BLaER1 treated with 17β-estradiol and CSF1 and Interleukin-3, amounts not matched to agents 10 nM and 100 nM (cell line): ENCODE results near the gene STAB2.

ENCODE experiments used
- H3K27ac ChIP-seq, 11 experiments: shearing (Covaris generic); formaldehyde crosslinking; 2 replicates each; pipeline ENCODE4 v1.8.1; 2022
- H3K27me3 ChIP-seq, 11 experiments: shearing (Covaris generic); formaldehyde crosslinking; 2 replicates each; pipeline ENCODE4 v1.8.1; 2022
- H3K36me3 ChIP-seq, 11 experiments: shearing (Covaris generic); formaldehyde crosslinking; 2 replicates each; pipeline ENCODE4 v1.8.1; 2022
- H3K4me1 ChIP-seq, 10 experiments: shearing (Covaris generic); formaldehyde crosslinking; 2 replicates each; pipeline ENCODE4 v1.8.1; 2022
- H3K4me2 ChIP-seq, 11 experiments: shearing (Covaris generic); formaldehyde crosslinking; 2 replicates each; pipeline ENCODE4 v1.8.1; 2022
- H3K4me3 ChIP-seq, 10 experiments: shearing (Covaris generic); formaldehyde crosslinking; 2 replicates each; pipeline ENCODE4 v1.8.1; 2022
- H3K9ac ChIP-seq, 11 experiments: shearing (Covaris generic); formaldehyde crosslinking; 2 replicates each; pipeline ENCODE4 v1.8.1; 2022
- H3K9me3 ChIP-seq, 11 experiments: shearing (Covaris generic); formaldehyde crosslinking; replicated peaks in 1 of 11; 2 replicates each; pipeline ENCODE4 v1.8.1; 2022
- H4K20me1 ChIP-seq, 11 experiments: shearing (Covaris generic); formaldehyde crosslinking; 2 replicates each; pipeline ENCODE4 v1.8.1; 2022
- Cebpa-rat ChIP-seq, 11 experiments: shearing (Covaris generic); IDR thresholded peaks; 2 replicates each; pipeline ENCODE4 v1.8.1; 2022

The STAB2 gene

GRCh38 chr12:103774977-103775560, 188.0 kb downstream of the STAB2 start:
- no peak for TF ChIP-seq Cebpa-rat (IDR thresholded peaks at IDR 0.05)
- H3K4me2 ChIP-seq, result no peak overlapping the region
- peaks cover 7 to 72% (median 52%) of the 10 kb centered on the region in 11 experiments; a peak in 21 of 22 replicates for H3K36me3 ChIP-seq
- no peak overlapping the region for H3K27ac ChIP-seq
- H3K4me3 ChIP-seq, result no peak overlapping the region
- no peaks in the 10 kb centered on the region for H3K4me1 ChIP-seq
- H4K20me1 ChIP-seq, result no peaks in the 10 kb centered on the region
- no peaks in the 10 kb centered on the region for H3K9me3 ChIP-seq
- H3K27me3 ChIP-seq, result no peaks in the 10 kb centered on the region
- no peak overlapping the region for H3K9ac ChIP-seq

DNA sequence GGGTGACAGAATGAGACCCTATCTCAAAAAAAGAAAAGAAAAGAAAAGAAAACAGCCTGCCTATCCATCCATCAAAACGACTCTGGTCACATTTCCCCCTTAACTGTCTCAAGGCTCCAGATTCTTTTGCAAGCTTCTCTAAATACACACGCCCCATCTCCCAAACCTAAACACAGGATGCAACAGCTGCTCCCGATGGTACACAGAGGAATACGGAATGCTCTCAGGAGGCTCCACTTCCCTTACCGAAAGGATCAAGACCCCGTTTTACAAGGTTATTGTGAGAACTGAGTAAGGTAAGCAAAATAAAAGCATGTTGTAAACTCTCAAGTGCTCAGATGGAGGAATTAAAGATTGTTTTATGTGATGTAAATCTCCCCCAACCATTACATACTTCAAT, 191.7 kb downstream of the STAB2 start:
- no peak overlapping the region for H3K4me3 ChIP-seq
- no peak for TF ChIP-seq Cebpa-rat (IDR thresholded peaks at IDR 0.05)
- H3K4me2 ChIP-seq, result no peak overlapping the region
- no peak overlapping the region for H3K27ac ChIP-seq
- no peaks in the 10 kb centered on the region for H3K9me3 ChIP-seq
- H3K4me1 ChIP-seq, result no peaks in the 10 kb centered on the region
- peaks cover 9 to 96% (median 80%) of the 10 kb centered on the region in 11 experiments for H3K36me3 ChIP-seq
- H3K9ac ChIP-seq, result no peak overlapping the region
- H3K27me3 ChIP-seq, result no peaks in the 10 kb centered on the region
- no peaks in the 10 kb centered on the region for H4K20me1 ChIP-seq

GRCh38 chr12:103779410-103780092, 192.5 kb downstream of the STAB2 start:
- no peaks in the 10 kb centered on the region for H3K27me3 ChIP-seq
- H3K9ac ChIP-seq, result no peak overlapping the region
- H4K20me1 ChIP-seq, result no peaks in the 10 kb centered on the region
- peaks cover 11 to 96% (median 88%) of the 10 kb centered on the region in 11 experiments for H3K36me3 ChIP-seq
- H3K9me3 ChIP-seq, result no peaks in the 10 kb centered on the region
- no peak for TF ChIP-seq Cebpa-rat (IDR thresholded peaks at IDR 0.05)
- no peak overlapping the region for H3K27ac ChIP-seq
- H3K4me2 ChIP-seq, result no peak overlapping the region
- H3K4me1 ChIP-seq, result no peaks in the 10 kb centered on the region
- H3K4me3 ChIP-seq, result no peak overlapping the region

GRCh38 chr12:103780093-103780440, 193.0 kb downstream of the STAB2 start:
- peaks cover 15 to 96% (median 90%) of the 10 kb centered on the region in 11 experiments for H3K36me3 ChIP-seq
- TF ChIP-seq Cebpa-rat (IDR thresholded peaks at IDR 0.05), result no peak
- H3K4me2 ChIP-seq, result no peak overlapping the region
- H3K27ac ChIP-seq, result no peak overlapping the region
- H3K27me3 ChIP-seq, result no peaks in the 10 kb centered on the region
- no peaks in the 10 kb centered on the region for H4K20me1 ChIP-seq
- H3K9ac ChIP-seq, result no peak overlapping the region
- H3K4me3 ChIP-seq, result no peak overlapping the region
- no peaks in the 10 kb centered on the region for H3K9me3 ChIP-seq
- no peaks in the 10 kb centered on the region for H3K4me1 ChIP-seq

GRCh38 chr12:103780992-103781391, 193.9 kb downstream of the STAB2 start:
- H3K4me1 ChIP-seq, result no peaks in the 10 kb centered on the region
- no peaks in the 10 kb centered on the region for H4K20me1 ChIP-seq
- no peak for TF ChIP-seq Cebpa-rat (IDR thresholded peaks at IDR 0.05)
- H3K9ac ChIP-seq, result no peak overlapping the region
- H3K9me3 ChIP-seq, result no peaks in the 10 kb centered on the region
- H3K27ac ChIP-seq, result no peak overlapping the region
- H3K4me2 ChIP-seq, result no peak overlapping the region
- H3K36me3 ChIP-seq, result peaks cover 15 to 95% (median 86%) of the 10 kb centered on the region in 11 experiments
- no peaks in the 10 kb centered on the region for H3K27me3 ChIP-seq
- no peak overlapping the region for H3K4me3 ChIP-seq

GRCh38 chr12:103782399-103782798, 195.3 kb downstream of the STAB2 start:
- Histone ChIP-seq H3K36me3 (peaks cover 12 to 92% (median 79%) of the 10 kb centered on the region in 11 experiments), H3K27me3 (no peaks in the 10 kb centered on the region), H3K9ac (no peak overlapping the region), H4K20me1 (no peaks in the 10 kb centered on the region), H3K27ac (no peak overlapping the region), H3K4me3 (no peak overlapping the region), H3K4me2 (no peak overlapping the region), H3K9me3 (no peaks in the 10 kb centered on the region), H3K4me1 (no peaks in the 10 kb centered on the region)
- TF ChIP-seq Cebpa-rat (IDR thresholded peaks at IDR 0.05), result no peak

- no peaks in the 10 kb centered on the region for H4K20me1 ChIP-seq
- H3K4me1 ChIP-seq, result no peaks in the 10 kb centered on the region
- TF ChIP-seq Cebpa-rat (IDR thresholded peaks at IDR 0.05), result no peak
- no peak overlapping the region for H3K27ac ChIP-seq
- no peaks in the 10 kb centered on the region for H3K9me3 ChIP-seq
- H3K27me3 ChIP-seq, result no peaks in the 10 kb centered on the region
- H3K36me3 ChIP-seq, result peaks cover 8 to 84% (median 67%) of the 10 kb centered on the region in 11 experiments; a peak in 21 of 22 replicates
- no peak overlapping the region for H3K9ac ChIP-seq
- no peak overlapping the region for H3K4me3 ChIP-seq
- no peak overlapping the region for H3K4me2 ChIP-seq
Measured at GRCh38 chr12:103783744-103784664, 196.9 kb downstream of the STAB2 start.

DNA sequence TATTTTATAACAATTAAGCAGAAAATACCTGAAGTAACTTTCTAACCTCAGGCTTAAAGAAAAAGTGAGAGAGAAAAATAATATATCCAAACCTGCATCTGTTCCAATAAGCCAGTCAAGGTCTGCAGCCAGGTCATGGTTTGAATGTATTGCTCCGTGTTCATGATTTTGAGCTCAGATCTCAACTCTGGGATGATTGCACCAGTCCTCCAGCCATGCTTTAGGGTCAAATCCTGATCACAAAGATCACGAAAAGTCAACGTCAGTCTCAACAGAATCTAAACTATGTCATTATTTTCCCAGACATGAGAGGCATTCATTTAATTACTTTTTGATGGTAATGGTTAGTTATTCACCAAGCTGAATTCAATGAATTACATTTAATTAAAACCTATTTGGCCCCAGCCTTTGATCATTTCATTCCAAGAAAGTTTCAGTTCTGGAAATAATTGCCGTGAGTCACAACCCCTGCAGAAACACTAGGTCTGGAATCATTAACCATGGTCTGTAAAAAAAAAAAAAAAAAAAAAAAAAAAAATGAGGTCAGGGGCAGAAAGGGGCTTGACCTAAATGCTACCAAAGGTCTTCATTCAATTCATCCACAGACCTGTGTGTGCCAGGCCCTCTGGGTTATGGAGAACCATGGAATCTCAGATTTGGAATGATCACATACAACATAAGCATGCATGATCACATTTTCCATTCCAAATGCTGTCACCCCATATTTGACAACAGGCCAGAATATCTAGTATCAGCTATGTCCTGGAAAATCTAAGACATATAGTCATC, 198.4 kb downstream of the STAB2 start:
- H3K4me2 ChIP-seq, result no peak overlapping the region
- no peak for TF ChIP-seq Cebpa-rat (IDR thresholded peaks at IDR 0.05)
- H3K27me3 ChIP-seq, result no peaks in the 10 kb centered on the region
- no peaks in the 10 kb centered on the region for H4K20me1 ChIP-seq
- H3K4me1 ChIP-seq, result no peaks in the 10 kb centered on the region
- H3K9me3 ChIP-seq, result no peaks in the 10 kb centered on the region
- no peak overlapping the region for H3K27ac ChIP-seq
- H3K4me3 ChIP-seq, result no peak overlapping the region
- peaks cover 8 to 70% (median 54%) of the 10 kb centered on the region in 11 experiments; a peak in 21 of 22 replicates for H3K36me3 ChIP-seq
- H3K9ac ChIP-seq, result no peak overlapping the region

- H4K20me1 ChIP-seq, result no peaks in the 10 kb centered on the region
- H3K4me3 ChIP-seq, result no peak overlapping the region
- no peaks in the 10 kb centered on the region for H3K9me3 ChIP-seq
- no peak overlapping the region for H3K27ac ChIP-seq
- peaks cover 8 to 65% (median 49%) of the 10 kb centered on the region in 11 experiments; a peak in 21 of 22 replicates for H3K36me3 ChIP-seq
- H3K27me3 ChIP-seq, result no peaks in the 10 kb centered on the region
- TF ChIP-seq Cebpa-rat (IDR thresholded peaks at IDR 0.05), result no peak
- H3K4me1 ChIP-seq, result no peaks in the 10 kb centered on the region
- no peak overlapping the region for H3K9ac ChIP-seq
- H3K4me2 ChIP-seq, result no peak overlapping the region
Measured at GRCh38 chr12:103786201-103786600, 199.1 kb downstream of the STAB2 start.
